ENCODE measurements around the gene TMEM134.

DNA sequence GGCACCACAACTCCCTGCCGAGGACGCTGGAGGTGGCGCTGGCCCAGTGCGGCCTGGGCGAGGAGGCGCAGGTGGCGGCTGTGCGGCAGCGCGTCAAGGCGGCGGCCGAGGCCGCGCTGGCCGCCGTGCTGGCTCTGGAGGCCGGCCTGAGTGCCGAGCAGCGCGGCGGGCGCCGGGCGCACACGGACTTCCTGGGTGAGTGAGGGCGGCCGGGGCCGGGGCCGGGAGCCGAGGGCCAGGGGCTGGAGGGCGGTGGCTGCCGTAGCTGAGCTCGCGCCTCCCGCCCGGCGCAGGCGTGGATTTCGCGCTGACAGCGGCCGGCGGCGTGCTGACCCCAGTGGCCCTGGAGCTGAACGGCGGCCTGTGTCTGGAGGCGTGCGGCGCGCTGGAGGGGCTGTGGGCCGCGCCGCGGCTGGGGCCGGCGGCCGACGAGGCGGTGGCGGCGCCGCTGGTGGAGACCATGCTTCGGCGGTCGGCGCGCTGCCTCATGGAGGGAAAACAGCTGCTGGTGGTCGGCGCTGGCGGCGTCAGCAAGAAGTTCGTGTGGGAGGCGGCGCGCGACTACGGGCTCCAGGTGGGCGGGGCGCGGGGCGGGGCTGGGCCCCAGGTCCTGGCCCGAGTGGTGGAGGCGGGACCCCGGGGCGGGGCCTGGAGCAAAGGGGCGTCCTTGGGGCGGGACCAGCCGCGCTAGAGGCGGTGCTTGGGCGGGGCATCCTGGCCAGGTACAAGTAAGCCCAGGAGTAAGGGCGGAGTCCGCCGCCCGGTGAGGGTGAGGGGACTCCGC is 48.2 kb downstream of the TMEM134 start:
- TF ChIP-seq, protein P1, sequence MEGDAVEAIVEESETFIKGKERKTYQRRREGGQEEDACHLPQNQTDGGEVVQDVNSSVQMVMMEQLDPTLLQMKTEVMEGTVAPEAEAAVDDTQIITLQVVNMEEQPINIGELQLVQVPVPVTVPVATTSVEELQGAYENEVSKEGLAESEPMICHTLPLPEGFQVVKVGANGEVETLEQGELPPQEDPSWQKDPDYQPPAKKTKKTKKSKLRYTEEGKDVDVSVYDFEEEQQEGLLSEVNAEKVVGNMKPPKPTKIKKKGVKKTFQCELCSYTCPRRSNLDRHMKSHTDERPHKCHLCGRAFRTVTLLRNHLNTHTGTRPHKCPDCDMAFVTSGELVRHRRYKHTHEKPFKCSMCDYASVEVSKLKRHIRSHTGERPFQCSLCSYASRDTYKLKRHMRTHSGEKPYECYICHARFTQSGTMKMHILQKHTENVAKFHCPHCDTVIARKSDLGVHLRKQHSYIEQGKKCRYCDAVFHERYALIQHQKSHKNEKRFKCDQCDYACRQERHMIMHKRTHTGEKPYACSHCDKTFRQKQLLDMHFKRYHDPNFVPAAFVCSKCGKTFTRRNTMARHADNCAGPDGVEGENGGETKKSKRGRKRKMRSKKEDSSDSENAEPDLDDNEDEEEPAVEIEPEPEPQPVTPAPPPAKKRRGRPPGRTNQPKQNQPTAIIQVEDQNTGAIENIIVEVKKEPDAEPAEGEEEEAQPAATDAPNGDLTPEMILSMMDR (conservative IDR thresholded peaks at IDR 0.05; ENCODE audit: low read depth, low read length), result no peak
- TF ChIP-seq POLR2A (IDR thresholded peaks at IDR 0.05; ENCODE audit: low read depth, low read length) (no peak; the same call in 1 of the 2 replicates), CHD1 (IDR thresholded peaks at IDR 0.05; ENCODE audit: low read depth, low read length) (no peak), MXI1 (IDR thresholded peaks at IDR 0.05; ENCODE audit: borderline replicate concordance, low read depth, low read length) (peak; percentile 90), BHLHE40 (IDR thresholded peaks at IDR 0.05; ENCODE audit: low read depth, low read length) (0 out of 2 replicates have a peak, but pooled peaks have one; percentile 38), RAD21 (IDR thresholded peaks at IDR 0.05; ENCODE audit: low read length) (no peak)

All from IMR-90 (cell line).